IPS-20b (cell line): Measurements from ENCODE around the gene OSBPL8.
"Not testable (repeated sequence)": the region's sequence is repeated elsewhere in the genome, so short reads cannot be mapped to it uniquely, and the experiment has no call there.

ENCODE experiments used
- H3K27ac ChIP-seq: one replicate; pipeline ENCODE4 v1.5.1; 2013; ENCODE audit warnings: low read length
- H3K27me3 ChIP-seq: 2 replicates; pipeline ENCODE4 v1.6.1; 2013; ENCODE audit warnings: mild to moderate bottlenecking, low read length, inconsistent platforms; ENCODE audit not compliant: insufficient read depth
- H3K36me3 ChIP-seq: 2 replicates; pipeline ENCODE4 v1.6.1; 2013; ENCODE audit warnings: low read depth, mild to moderate bottlenecking, inconsistent platforms, low read length, moderate library complexity; ENCODE audit not compliant: insufficient read depth
- H3K4me1 ChIP-seq: 2 replicates; pipeline ENCODE4 v1.6.1; 2013; ENCODE audit warnings: mild to moderate bottlenecking, control low read depth, inconsistent platforms, low read length, moderate library complexity; ENCODE audit not compliant: insufficient read depth
- H3K4me3 ChIP-seq: 2 replicates; pipeline ENCODE4 v1.5.1; 2013; ENCODE audit warnings: mild to moderate bottlenecking, low read length, inconsistent platforms
- H3K9ac ChIP-seq: 2 replicates; pipeline ENCODE4 v1.6.1; 2013; ENCODE audit warnings: low read depth, mild to moderate bottlenecking, inconsistent platforms, low read length, moderate library complexity
- H3K9me3 ChIP-seq: 2 replicates; pipeline ENCODE4 v1.6.1; 2013; ENCODE audit warnings: mild to moderate bottlenecking, low read depth, low read length, inconsistent platforms; ENCODE audit not compliant: insufficient read depth

Gene OSBPL8

DNA sequence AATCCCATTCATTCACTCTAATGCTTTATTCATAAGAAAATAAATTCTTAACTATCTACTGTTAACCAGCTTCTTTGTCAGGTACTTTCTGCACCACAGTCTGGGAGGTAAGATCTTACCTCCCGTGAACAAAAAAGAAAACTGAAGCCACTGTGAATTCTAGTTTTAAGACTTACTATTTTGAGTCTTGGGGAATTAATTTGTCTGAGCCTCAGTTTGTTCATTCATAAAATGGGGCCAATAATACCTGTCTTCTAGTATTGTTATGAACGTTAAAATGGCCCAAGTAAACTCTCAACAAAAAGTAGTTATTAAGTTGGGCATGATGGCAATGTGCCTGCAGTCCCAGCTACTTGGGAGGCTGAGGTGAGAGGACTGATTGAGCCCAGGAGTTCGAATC is 151.9 kb downstream of the OSBPL8 start:
- Histone ChIP-seq H3K9ac (no peak overlapping the region), H3K36me3 (no peaks in the 10 kb centered on the region), H3K27ac (no peak overlapping the region), H3K4me3 (no peak overlapping the region), H3K9me3 (no peaks in the 10 kb centered on the region), H3K27me3 (no peaks in the 10 kb centered on the region), H3K4me1 (no peaks in the 10 kb centered on the region)

DNA sequence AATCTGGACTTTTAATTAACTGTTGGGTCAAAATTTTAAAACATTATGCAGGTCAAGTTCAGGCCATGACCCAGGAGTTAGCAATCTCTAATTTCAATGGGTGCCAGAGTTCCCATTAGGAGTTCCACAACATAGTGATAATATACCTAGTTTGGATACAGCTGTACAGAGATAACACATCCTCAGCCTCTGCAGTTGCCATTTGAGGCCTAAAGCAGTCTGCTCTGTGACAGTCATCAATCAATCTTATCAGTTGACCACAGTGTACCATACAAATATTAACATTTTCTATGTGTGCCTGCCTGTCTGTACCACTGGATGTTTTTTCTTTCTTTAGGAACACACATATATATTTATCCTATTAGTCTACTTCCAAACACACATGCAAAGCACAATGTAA is 157.3 kb downstream of the OSBPL8 start:
- Histone ChIP-seq H3K9ac (no peak overlapping the region), H3K9me3 (no peaks in the 10 kb centered on the region), H3K27me3 (no peaks in the 10 kb centered on the region), H3K27ac (no peak overlapping the region), H3K4me1 (no peaks in the 10 kb centered on the region), H3K4me3 (no peak overlapping the region), H3K36me3 (peaks cover 16% of the 10 kb centered on the region; the same call in 1 of the 2 replicates)

DNA sequence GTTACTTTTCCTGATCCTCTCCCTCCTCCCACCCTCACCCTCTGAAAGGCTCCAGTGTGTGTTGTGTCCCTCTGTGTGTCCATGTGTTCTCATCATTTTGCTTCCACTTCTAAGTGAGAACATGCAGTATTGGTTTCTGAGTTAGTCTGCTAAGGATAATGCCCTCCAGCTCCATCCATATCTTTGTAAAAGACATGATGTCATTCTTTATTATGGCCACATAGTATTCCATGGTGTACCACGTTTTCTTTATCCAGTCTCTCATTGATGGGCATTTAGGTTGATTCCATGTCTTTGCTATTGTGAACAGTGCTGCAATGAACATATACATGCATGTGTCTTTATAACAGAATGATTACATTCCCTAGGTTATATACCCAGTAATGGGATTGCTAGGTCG is 159.4 kb downstream of the OSBPL8 start:
- Histone ChIP-seq H3K9ac (no peak overlapping the region), H3K36me3 (peaks cover 16% of the 10 kb centered on the region; the same call in 1 of the 2 replicates), H3K9me3 (no peaks in the 10 kb centered on the region), H3K4me1 (no peaks in the 10 kb centered on the region), H3K4me3 (no peak overlapping the region), H3K27ac (no peak overlapping the region), H3K27me3 (no peaks in the 10 kb centered on the region)

DNA sequence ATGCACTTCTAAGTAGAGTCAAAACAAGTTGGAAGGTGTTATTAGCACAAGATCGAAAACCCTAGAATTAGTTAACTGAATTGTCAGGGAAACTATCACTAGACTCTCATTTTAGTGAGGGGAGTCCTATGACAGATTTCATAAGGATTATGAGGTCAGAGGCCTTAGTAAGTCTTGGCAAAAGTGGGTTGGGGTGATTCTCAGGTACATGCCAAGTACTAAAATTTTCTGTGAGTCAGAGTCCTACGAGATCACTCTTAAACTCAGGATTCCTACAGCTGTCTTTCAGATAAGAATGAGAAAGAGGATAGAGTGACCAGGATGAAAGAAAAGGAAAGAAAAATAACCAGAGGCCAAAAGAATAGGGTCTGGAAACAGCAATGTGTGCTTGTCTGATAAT is 160.5 kb downstream of the OSBPL8 start:
- Histone ChIP-seq H3K9me3 (no peaks in the 10 kb centered on the region), H3K9ac (no peak overlapping the region)

DNA sequence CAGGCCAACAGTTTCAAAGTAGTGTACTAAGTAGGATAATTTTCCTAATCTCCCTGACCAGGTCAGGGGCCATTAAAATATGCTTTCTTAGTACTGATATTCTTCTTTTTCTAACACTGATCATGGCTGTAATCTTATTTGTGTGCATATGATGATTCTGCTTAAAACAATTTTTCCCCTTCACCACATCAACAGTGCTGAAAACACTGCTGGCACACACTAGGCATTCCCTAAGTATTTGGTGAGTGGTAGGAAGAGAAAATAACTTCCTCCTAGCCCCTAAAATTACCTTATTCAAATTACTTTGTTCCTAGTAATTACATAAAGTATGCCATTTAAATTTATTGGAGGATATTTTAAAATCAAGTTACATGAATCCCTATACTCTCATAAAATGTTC is 161.5 kb downstream of the OSBPL8 start:
- H3K9ac ChIP-seq: no peak overlapping the region
- no peaks in the 10 kb centered on the region for H3K4me1 ChIP-seq
- H3K4me3 ChIP-seq: no peak overlapping the region
- H3K27me3 ChIP-seq: no peaks in the 10 kb centered on the region
- no peaks in the 10 kb centered on the region for H3K9me3 ChIP-seq
- H3K36me3 ChIP-seq: peaks cover 16% of the 10 kb centered on the region; the same call in 1 of the 2 replicates
- H3K27ac ChIP-seq: no peak overlapping the region

More for the DNA sequence above, 160.5 kb downstream of the OSBPL8 start:
- Histone ChIP-seq H3K4me3 (no peak overlapping the region), H3K36me3 (peaks cover 16% of the 10 kb centered on the region; the same call in 1 of the 2 replicates), H3K27ac (no peak overlapping the region), H3K27me3 (no peaks in the 10 kb centered on the region), H3K4me1 (no peaks in the 10 kb centered on the region)

DNA sequence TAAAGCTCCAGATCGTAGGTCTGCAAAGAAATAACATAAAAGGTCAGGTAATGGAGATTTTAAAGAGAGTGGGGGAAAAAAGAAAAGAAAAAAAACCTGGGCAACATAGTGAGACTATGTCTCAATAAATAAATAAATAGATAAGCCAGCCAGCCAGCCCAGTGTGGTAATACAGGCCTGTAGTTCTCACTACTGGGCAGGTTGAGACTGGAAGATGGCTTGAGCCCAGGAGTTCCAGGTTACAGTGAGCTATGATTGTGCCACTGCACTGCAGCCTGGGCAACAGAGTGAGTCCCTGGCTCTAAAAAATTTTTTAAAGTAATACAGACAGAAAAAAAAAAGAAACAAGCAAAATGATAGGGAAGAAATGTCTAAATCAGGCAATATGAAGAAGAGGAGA is 168.1 kb downstream of the OSBPL8 start:
- H3K4me3 ChIP-seq: no peak overlapping the region
- H3K9ac ChIP-seq: no peak overlapping the region
- H3K36me3 ChIP-seq: peaks cover 25% of the 10 kb centered on the region
- no peaks in the 10 kb centered on the region for H3K9me3 ChIP-seq
- H3K27ac ChIP-seq: no peak overlapping the region
- no peaks in the 10 kb centered on the region for H3K27me3 ChIP-seq
- H3K4me1 ChIP-seq: no peaks in the 10 kb centered on the region

DNA sequence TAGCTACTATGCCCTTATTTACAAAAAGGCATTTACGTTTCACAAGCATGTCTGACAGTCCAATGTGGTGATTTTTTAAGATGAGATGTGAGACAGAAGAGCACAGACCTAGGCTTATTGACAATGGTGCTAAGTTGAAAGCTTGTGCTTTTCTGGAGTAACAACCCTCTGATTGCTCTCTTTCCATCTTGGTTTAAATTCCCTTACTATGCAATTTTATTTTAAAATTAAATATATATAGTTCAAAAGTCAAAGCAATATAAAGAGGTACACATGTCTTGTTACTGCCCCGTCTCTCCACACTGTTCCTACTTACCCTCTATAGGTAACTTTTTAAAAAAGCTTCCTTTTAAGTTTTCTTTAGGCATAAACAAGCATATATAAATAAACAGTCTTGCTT is 172.0 kb downstream of the OSBPL8 start:
- no peak overlapping the region for H3K9ac ChIP-seq
- H3K27me3 ChIP-seq: no peaks in the 10 kb centered on the region
- H3K36me3 ChIP-seq: peaks cover 44% of the 10 kb centered on the region
- no peak overlapping the region for H3K27ac ChIP-seq
- no peak overlapping the region for H3K4me3 ChIP-seq
- H3K4me1 ChIP-seq: peaks cover 4% of the 10 kb centered on the region; the same call in 1 of the 2 replicates
- no peaks in the 10 kb centered on the region for H3K9me3 ChIP-seq

DNA sequence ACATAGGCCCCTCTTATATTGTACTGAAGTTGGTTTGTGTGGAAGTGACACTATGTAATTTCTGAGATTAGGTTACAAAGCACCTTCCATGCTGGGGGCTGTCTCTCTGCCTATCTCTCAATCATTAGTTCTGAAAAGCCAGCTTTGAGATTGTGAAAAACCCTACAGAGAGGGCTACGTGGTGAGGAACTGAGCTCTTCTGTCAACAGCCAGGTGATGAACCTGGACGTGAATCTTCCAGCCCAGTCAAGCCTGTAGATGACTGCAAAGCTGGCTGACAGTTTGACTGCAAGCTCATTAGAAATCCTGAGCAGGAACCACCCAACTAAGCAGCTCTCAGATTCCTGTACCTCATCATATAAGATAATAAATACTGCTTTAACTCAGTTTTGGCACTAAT is 175.0 kb downstream of the OSBPL8 start:
- no peak overlapping the region for H3K9ac ChIP-seq
- peaks cover 4% of the 10 kb centered on the region; the same call in 1 of the 2 replicates for H3K4me1 ChIP-seq
- no peak overlapping the region for H3K4me3 ChIP-seq
- peaks cover 32% of the 10 kb centered on the region for H3K36me3 ChIP-seq
- H3K27ac ChIP-seq: no peak overlapping the region
- no peaks in the 10 kb centered on the region for H3K9me3 ChIP-seq
- H3K27me3 ChIP-seq: no peaks in the 10 kb centered on the region

DNA sequence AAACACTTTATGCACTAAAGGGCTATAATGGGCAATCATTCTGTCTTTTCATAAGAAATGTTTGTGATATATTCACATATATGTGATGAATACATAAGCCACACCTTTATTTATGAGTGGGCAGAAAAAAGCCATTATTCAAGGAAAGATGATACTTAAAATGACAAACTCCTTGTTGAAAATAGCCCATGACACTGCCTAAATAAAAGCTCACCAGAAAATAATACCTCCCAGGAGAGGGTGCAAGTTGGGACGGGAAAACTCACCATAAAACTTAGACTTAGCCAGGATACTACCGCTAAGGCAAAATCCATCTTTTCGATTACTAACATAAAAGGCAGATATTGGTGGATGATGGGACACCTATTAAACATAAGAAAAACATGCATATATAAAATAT is 175.6 kb downstream of the OSBPL8 start:
- Histone ChIP-seq H3K9me3 (no peaks in the 10 kb centered on the region), H3K4me3 (no peak overlapping the region), H3K36me3 (peaks cover 26% of the 10 kb centered on the region), H3K27me3 (no peaks in the 10 kb centered on the region), H3K9ac (no peak overlapping the region), H3K27ac (no peak overlapping the region), H3K4me1 (peaks cover 4% of the 10 kb centered on the region; the same call in 1 of the 2 replicates)

DNA sequence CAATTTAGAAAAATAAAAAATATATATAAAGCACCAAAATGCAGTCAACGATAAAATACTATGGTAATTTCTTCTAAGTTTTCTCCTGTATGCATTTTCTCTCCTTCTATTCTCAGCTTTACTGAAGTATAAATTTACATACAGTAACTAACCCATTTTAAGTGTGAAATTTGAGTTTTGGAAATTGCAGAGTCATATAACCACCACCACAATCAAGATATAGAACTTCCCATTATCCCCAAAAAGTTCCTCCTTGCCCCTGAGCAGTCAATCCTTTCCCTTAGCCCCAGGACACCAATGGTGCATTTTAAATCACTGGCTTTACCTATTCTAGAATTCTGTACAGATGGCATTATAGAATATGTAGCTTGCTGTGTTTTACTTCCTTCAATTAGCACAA is 180.3 kb downstream of the OSBPL8 start:
- no peaks in the 10 kb centered on the region for H3K9me3 ChIP-seq
- H3K36me3 ChIP-seq: peaks cover 42% of the 10 kb centered on the region
- no peak overlapping the region for H3K4me3 ChIP-seq
- no peaks in the 10 kb centered on the region for H3K4me1 ChIP-seq
- no peak overlapping the region for H3K9ac ChIP-seq
- no peaks in the 10 kb centered on the region for H3K27me3 ChIP-seq
- no peak overlapping the region for H3K27ac ChIP-seq

DNA sequence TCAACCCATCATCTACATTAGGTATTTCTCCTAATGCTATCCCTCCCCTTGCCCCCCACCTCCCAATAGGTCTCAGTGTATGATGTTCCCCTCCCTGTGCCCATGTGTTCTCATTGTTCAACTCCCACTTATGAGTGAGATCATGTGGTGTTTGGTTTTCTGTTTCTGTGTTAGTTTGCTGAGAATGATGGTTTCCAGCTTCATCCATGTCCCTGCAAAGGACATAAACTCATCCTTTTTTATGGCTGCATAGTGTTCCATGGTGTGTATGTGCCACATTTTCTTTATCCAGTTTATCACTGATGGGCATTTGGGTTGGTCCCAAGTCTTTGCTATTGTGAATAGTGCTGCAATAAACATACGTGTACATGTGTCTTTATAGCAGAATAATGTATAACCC is 182.7 kb downstream of the OSBPL8 start:
- H3K4me1 ChIP-seq, H3K27ac ChIP-seq, H3K27me3 ChIP-seq, H3K9me3 ChIP-seq, H3K4me3 ChIP-seq, H3K9ac ChIP-seq: not testable (repeated sequence)
- H3K36me3 ChIP-seq: peaks cover 45% of the 10 kb centered on the region

DNA sequence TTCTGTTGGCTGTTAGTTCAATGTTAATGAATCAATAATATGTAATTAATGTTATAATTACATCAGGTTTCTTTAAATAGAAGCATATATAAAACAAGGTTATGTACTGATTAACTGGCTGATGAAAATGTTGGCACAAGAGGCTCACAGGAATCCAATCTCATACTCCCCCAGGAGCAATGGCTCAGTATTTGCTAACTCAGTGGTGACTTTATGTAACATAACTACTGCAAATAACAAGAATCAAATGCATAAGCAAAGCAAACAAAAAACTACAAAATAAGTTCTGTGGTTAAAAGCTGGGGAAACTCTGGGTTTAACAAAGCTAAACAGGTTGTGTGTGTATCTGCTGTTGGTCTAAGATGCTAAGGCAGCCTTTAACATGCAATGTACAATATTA is 183.6 kb downstream of the OSBPL8 start:
- Histone ChIP-seq H3K27ac (no peak overlapping the region), H3K9me3 (no peaks in the 10 kb centered on the region), H3K36me3 (peaks cover 45% of the 10 kb centered on the region), H3K4me1 (no peaks in the 10 kb centered on the region), H3K27me3 (no peaks in the 10 kb centered on the region), H3K9ac (no peak overlapping the region), H3K4me3 (no peak overlapping the region)

DNA sequence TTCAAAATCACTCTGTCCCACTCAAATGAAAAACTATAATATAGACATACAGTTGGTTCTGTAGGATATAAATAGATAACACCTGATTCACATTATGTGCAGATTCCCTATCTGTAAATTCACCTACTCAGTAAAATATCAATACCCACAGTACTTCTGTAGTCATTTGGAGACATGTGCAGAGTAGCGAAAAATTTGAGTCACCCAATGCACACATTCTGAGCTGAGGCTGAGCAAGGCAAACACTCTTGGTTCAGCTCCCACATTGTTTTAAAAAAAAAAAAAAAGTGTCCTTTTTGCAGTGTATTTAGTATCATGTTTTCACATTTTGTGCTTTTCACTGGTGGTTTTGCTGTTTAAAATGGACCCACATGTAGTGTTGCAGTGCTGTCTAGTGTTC is 184.1 kb downstream of the OSBPL8 start:
- H3K4me3 ChIP-seq: no peak overlapping the region
- no peaks in the 10 kb centered on the region for H3K4me1 ChIP-seq
- no peaks in the 10 kb centered on the region for H3K9me3 ChIP-seq
- H3K27me3 ChIP-seq: no peaks in the 10 kb centered on the region
- H3K9ac ChIP-seq: no peak overlapping the region
- H3K27ac ChIP-seq: no peak overlapping the region
- H3K36me3 ChIP-seq: peaks cover 48% of the 10 kb centered on the region
